DOHH2 (cell line): Measurements from ENCODE around the gene DMRTA2.
A peak's percentile ranks its signal among the peaks of the same experiment; 100 is the strongest.

ENCODE experiments used
- H3F3A ChIP-seq: fragments of 200-600 bp; sonication (generic), shearing (Covaris generic); 2 replicates; pipeline ENCODE4 v1.6.0; 2016; ENCODE audit warnings: antibody characterized with exemption, mild to moderate bottlenecking; ENCODE audit not compliant: control insufficient read depth, insufficient read depth
- H3K27ac ChIP-seq: fragments of 200-600 bp; sonication (generic); 2 replicates; pipeline ENCODE4 v1.5.1; 2014; ENCODE audit warnings: low read depth, mild to moderate bottlenecking, low read length, moderate library complexity
- H3K27me3 ChIP-seq: fragments of 200-600 bp; sonication (generic); 2 replicates; pipeline ENCODE4 v1.6.1; 2014; ENCODE audit warnings: mild to moderate bottlenecking, low read length, mixed read lengths; ENCODE audit not compliant: control insufficient read depth
- H3K36me3 ChIP-seq: fragments of 200-600 bp; sonication (generic); 2 replicates; pipeline ENCODE4 v1.6.1; 2014; ENCODE audit warnings: mild to moderate bottlenecking, low read length, moderate library complexity, mixed read lengths; ENCODE audit not compliant: control insufficient read depth
- H3K4me1 ChIP-seq: fragments of 200-600 bp; sonication (generic); 2 replicates; pipeline ENCODE4 v1.6.1; 2014; ENCODE audit warnings: mild to moderate bottlenecking, low read length, mixed read lengths; ENCODE audit not compliant: control insufficient read depth
- H3K4me2 ChIP-seq: fragments of 200-600 bp; sonication (generic); 2 replicates; pipeline ENCODE4 v1.6.0; 2014; ENCODE audit warnings: mild to moderate bottlenecking, low read length, moderate library complexity
- H3K4me3 ChIP-seq: fragments of 200-600 bp; sonication (generic); 2 replicates; pipeline ENCODE4 v1.5.1; 2014; ENCODE audit warnings: mild to moderate bottlenecking, low read length, mixed read lengths
- H3K79me2 ChIP-seq: fragments of 200-600 bp; sonication (generic); 2 replicates; pipeline ENCODE4 v1.6.1; 2014; ENCODE audit warnings: mild to moderate bottlenecking, low read length, mixed read lengths; ENCODE audit not compliant: control insufficient read depth
- H3K9me2 ChIP-seq: fragments of 200-600 bp; sonication (generic); replicated peaks from 2 replicates; pipeline ENCODE4 v1.6.1; 2014; ENCODE audit warnings: mild to moderate bottlenecking, low read length, mixed read lengths; ENCODE audit not compliant: control insufficient read depth
- H3K9me3 ChIP-seq: fragments of 200-600 bp; sonication (generic); 2 replicates; pipeline ENCODE4 v1.6.1; 2014; ENCODE audit warnings: antibody characterized with exemption, low read length, mixed read lengths; ENCODE audit not compliant: control insufficient read depth, insufficient read depth
- H4K20me1 ChIP-seq: fragments of 200-600 bp; sonication (generic); 2 replicates; pipeline ENCODE4 v1.6.0; 2014; ENCODE audit warnings: low read depth, mild to moderate bottlenecking, antibody characterized with exemption, low read length, moderate library complexity; ENCODE audit not compliant: control insufficient read depth, insufficient read depth
- CTCF ChIP-seq: fragments of 200-600 bp; sonication (generic); IDR thresholded peaks from one replicate; pipeline ENCODE4 v1.5.1; 2014; ENCODE audit warnings: antibody characterized with exemption, mild to moderate bottlenecking, low read depth, low read length; ENCODE audit not compliant: poor library complexity, severe bottlenecking
- EZH2phosphoT487 ChIP-seq: fragments of 200-600 bp; sonication (generic); IDR thresholded peaks from 2 replicates; pipeline ENCODE4 v1.6.1; 2017; ENCODE audit warnings: borderline replicate concordance, mild to moderate bottlenecking, antibody characterized with exemption, low read length, moderate library complexity, mixed read lengths

DMRTA2 gene

GRCh38 chr1:50369830-50370229 lies 53.4 kb downstream of the DMRTA2 start:
- no peak overlapping the region for H3K27ac ChIP-seq
- peaks cover 20% of the 10 kb centered on the region for H3K27me3 ChIP-seq
- TF ChIP-seq EZH2phosphoT487 (no peak), CTCF (peak; percentile 14)
- H3K9me3 ChIP-seq = no peaks in the 10 kb centered on the region
- no peaks in the 10 kb centered on the region for H3K9me2 ChIP-seq
- H3K4me3 ChIP-seq = no peak overlapping the region
- H3K4me2 ChIP-seq = no peak overlapping the region
- no peaks in the 10 kb centered on the region for H3K36me3 ChIP-seq
- no peaks in the 10 kb centered on the region for H3K4me1 ChIP-seq
- H3F3A ChIP-seq = no peaks in the 10 kb centered on the region
- H3K79me2 ChIP-seq = no peaks in the 10 kb centered on the region
- no peaks in the 10 kb centered on the region; the same call in 1 of the 2 replicates for H4K20me1 ChIP-seq

- no peaks in the 10 kb centered on the region for H3F3A ChIP-seq
- H3K9me2 ChIP-seq = no peaks in the 10 kb centered on the region
- TF ChIP-seq EZH2phosphoT487 = no peak
- TF ChIP-seq CTCF = no peak
- no peaks in the 10 kb centered on the region for H3K4me1 ChIP-seq
- H3K79me2 ChIP-seq = no peaks in the 10 kb centered on the region
- no peaks in the 10 kb centered on the region; the same call in 1 of the 2 replicates for H4K20me1 ChIP-seq
- H3K27ac ChIP-seq = no peak overlapping the region
- H3K4me2 ChIP-seq = no peak overlapping the region
- no peaks in the 10 kb centered on the region for H3K9me3 ChIP-seq
- no peak overlapping the region for H3K4me3 ChIP-seq
- peaks cover 20% of the 10 kb centered on the region for H3K27me3 ChIP-seq
- no peaks in the 10 kb centered on the region for H3K36me3 ChIP-seq
Observed at GRCh38 chr1:50369008-50369634, 54.1 kb downstream of the DMRTA2 start.

- no peaks in the 10 kb centered on the region; the same call in 1 of the 2 replicates for H4K20me1 ChIP-seq
- H3F3A ChIP-seq = no peaks in the 10 kb centered on the region
- no peaks in the 10 kb centered on the region for H3K36me3 ChIP-seq
- no peaks in the 10 kb centered on the region for H3K79me2 ChIP-seq
- H3K27ac ChIP-seq = no peak overlapping the region
- no peak overlapping the region for H3K4me3 ChIP-seq
- no peak overlapping the region for H3K4me2 ChIP-seq
- TF ChIP-seq EZH2phosphoT487 = no peak
- TF ChIP-seq CTCF = peak; percentile 77
- no peaks in the 10 kb centered on the region for H3K9me2 ChIP-seq
- H3K4me1 ChIP-seq = no peaks in the 10 kb centered on the region
- no peaks in the 10 kb centered on the region for H3K9me3 ChIP-seq
- peaks cover 20% of the 10 kb centered on the region for H3K27me3 ChIP-seq
Observed at GRCh38 chr1:50368179-50369007, 54.9 kb downstream of the DMRTA2 start.
